Ishikawa (cell line): ENCODE measurements around the gene IP6K1.

ENCODE experiments used
- CEBPB ChIP-seq: IDR thresholded peaks from 2 replicates; pipeline ENCODE4 v1.6.1; 2012
- CREB1 ChIP-seq: IDR thresholded peaks from 2 replicates; pipeline ENCODE4 v1.6.1; 2012; ENCODE audit warnings: low read depth
- EGR1 ChIP-seq: IDR thresholded peaks from 2 replicates; pipeline ENCODE4 v1.6.1; 2012
- FOXM1 ChIP-seq: IDR thresholded peaks from 2 replicates; pipeline ENCODE4 v1.6.1; 2012; ENCODE audit warnings: low read depth, borderline replicate concordance
- MAX ChIP-seq: IDR thresholded peaks from 2 replicates; pipeline ENCODE4 v1.6.1; 2012
- NFIC ChIP-seq: IDR thresholded peaks from 2 replicates; pipeline ENCODE4 v1.6.1; 2012
- RAD21 ChIP-seq: IDR thresholded peaks from 2 replicates; pipeline ENCODE4 v1.6.1; 2012; ENCODE audit warnings: low read depth
- TAF1 ChIP-seq: IDR thresholded peaks from 2 replicates; pipeline ENCODE4 v1.6.1; 2012; ENCODE audit warnings: low read depth, mild to moderate bottlenecking
- TCF12 ChIP-seq: IDR thresholded peaks from 2 replicates; pipeline ENCODE4 v1.6.1; 2012; ENCODE audit warnings: low read depth
- TEAD4 ChIP-seq: IDR thresholded peaks from 2 replicates; pipeline ENCODE4 v1.6.1; 2012
- TF ChIP-seq, protein P1 (sequence below): IDR thresholded peaks from 2 replicates; pipeline ENCODE4 v1.6.1; 2012; ENCODE audit warnings: low read depth, mild to moderate bottlenecking
- TF ChIP-seq, protein P2 (sequence below): IDR thresholded peaks from 2 replicates; pipeline ENCODE4 v1.6.1; 2012

IP6K1 gene

GRCh38 chr3:49781415-49782199 lies 4.7 kb downstream of the IP6K1 start:
- TF ChIP-seq, protein P1, sequence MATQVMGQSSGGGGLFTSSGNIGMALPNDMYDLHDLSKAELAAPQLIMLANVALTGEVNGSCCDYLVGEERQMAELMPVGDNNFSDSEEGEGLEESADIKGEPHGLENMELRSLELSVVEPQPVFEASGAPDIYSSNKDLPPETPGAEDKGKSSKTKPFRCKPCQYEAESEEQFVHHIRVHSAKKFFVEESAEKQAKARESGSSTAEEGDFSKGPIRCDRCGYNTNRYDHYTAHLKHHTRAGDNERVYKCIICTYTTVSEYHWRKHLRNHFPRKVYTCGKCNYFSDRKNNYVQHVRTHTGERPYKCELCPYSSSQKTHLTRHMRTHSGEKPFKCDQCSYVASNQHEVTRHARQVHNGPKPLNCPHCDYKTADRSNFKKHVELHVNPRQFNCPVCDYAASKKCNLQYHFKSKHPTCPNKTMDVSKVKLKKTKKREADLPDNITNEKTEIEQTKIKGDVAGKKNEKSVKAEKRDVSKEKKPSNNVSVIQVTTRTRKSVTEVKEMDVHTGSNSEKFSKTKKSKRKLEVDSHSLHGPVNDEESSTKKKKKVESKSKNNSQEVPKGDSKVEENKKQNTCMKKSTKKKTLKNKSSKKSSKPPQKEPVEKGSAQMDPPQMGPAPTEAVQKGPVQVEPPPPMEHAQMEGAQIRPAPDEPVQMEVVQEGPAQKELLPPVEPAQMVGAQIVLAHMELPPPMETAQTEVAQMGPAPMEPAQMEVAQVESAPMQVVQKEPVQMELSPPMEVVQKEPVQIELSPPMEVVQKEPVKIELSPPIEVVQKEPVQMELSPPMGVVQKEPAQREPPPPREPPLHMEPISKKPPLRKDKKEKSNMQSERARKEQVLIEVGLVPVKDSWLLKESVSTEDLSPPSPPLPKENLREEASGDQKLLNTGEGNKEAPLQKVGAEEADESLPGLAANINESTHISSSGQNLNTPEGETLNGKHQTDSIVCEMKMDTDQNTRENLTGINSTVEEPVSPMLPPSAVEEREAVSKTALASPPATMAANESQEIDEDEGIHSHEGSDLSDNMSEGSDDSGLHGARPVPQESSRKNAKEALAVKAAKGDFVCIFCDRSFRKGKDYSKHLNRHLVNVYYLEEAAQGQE: no peak

DNA sequence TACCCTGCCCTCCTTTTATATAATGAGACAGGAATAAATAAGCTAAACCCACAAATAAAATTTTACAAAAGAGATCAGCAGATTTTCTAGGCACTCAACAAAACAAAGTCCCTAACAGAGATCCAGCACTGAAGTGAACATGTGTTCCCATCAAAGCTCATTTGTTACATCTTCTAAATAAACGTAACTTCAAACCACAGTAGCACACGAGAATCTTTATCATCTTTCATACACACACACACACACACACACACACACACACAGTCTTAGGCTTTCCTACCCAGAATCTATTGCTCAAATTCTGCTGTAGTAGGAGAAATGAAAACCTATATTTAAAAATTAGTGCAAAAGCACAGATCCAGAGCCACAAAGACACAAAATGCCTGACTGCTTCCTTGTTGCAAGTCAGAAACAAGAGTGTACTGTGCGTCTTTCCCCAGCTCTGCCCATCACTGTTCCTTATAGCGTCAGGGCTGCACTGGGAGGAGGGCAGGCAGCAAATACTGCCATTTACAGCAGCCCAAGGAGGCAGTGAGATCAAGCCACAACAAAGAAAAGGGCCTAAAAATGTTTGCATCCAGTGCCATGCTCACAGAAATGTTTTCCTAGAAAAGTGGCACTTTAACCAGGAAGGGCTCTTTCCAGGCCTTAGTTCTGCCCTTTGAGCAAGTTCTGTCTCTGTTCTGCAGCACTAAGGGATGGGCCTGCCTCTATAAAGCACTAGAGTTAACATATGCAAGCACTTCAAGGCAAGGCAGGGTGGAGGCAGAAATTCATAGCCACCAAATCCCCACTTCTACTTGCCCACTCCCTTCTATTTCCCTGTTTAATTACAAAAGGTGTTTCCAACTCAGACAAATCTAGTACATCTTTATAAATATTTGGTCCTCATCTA lies 6.0 kb downstream of the IP6K1 start:
- TF ChIP-seq TCF12 (no peak), RAD21 (no peak), TEAD4 (no peak), EGR1 (no peak), MAX (no peak), CEBPB (no peak)
- TF ChIP-seq, protein P2, sequence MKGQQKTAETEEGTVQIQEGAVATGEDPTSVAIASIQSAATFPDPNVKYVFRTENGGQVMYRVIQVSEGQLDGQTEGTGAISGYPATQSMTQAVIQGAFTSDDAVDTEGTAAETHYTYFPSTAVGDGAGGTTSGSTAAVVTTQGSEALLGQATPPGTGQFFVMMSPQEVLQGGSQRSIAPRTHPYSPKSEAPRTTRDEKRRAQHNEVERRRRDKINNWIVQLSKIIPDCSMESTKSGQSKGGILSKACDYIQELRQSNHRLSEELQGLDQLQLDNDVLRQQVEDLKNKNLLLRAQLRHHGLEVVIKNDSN: no peak
- TF ChIP-seq, protein P1: no peak

- TF ChIP-seq EGR1 (no peak), CEBPB (no peak), RAD21 (no peak)
- TF ChIP-seq, protein P1: no peak
Measured at GRCh38 chr3:49779358-49780079, 6.8 kb downstream of the IP6K1 start.

DNA sequence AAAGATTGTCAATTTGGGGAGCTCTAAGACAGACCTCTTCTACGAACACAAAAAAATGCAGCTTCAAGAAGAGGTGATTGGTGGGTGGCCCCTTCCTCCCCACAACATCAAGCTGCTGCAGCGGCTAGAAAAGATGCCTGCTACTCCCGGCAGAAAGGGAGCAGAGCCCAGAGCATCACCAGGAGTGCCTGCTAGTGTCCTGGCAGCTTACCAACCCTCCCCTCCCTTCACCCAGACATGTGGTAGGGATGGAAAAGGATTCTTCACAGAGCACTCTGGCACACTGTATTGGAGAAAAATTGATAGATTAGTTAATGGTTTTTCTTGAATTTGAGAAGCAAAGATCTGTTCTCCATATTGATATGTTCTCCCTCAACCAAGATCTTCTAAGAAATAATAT lies 10.8 kb downstream of the IP6K1 start:
- TF ChIP-seq, protein P1: no peak
- no peak for TF ChIP-seq EGR1
- no peak for TF ChIP-seq CREB1
- TF ChIP-seq RAD21: no peak
- TF ChIP-seq TAF1: no peak
- no peak for TF ChIP-seq NFIC
- no peak for TF ChIP-seq FOXM1
